ENCODE measurements around the gene TAF9B.
"Not testable (repeated sequence)": the region's sequence is repeated elsewhere in the genome, so short reads cannot be mapped to it uniquely, and the experiment has no call there.

GRCh38 chrX:78160711-78161110, 21.3 kb upstream of the TAF9B start:
- TF ChIP-seq, protein P1, sequence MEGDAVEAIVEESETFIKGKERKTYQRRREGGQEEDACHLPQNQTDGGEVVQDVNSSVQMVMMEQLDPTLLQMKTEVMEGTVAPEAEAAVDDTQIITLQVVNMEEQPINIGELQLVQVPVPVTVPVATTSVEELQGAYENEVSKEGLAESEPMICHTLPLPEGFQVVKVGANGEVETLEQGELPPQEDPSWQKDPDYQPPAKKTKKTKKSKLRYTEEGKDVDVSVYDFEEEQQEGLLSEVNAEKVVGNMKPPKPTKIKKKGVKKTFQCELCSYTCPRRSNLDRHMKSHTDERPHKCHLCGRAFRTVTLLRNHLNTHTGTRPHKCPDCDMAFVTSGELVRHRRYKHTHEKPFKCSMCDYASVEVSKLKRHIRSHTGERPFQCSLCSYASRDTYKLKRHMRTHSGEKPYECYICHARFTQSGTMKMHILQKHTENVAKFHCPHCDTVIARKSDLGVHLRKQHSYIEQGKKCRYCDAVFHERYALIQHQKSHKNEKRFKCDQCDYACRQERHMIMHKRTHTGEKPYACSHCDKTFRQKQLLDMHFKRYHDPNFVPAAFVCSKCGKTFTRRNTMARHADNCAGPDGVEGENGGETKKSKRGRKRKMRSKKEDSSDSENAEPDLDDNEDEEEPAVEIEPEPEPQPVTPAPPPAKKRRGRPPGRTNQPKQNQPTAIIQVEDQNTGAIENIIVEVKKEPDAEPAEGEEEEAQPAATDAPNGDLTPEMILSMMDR (IDR thresholded peaks at IDR 0.05), result not testable (repeated sequence)
- TF ChIP-seq POLR2A (IDR thresholded peaks at IDR 0.05), result not testable (repeated sequence)

Measured in Peyer's patch (tissue), 4 donors.